HG03108 (cell line): ENCODE results near the gene PIGQ.

Experiments used
- ATAC-seq: cut with Tn5 transposase; IDR thresholded peaks from one replicate; pipeline ENCODE4 v1.9.1; 2021; ENCODE audit warnings: moderate library complexity; ENCODE audit not compliant: unreplicated experiment

Gene PIGQ

GRCh38 chr16:598823-599739, 29.3 kb downstream of the PIGQ start:
- no peak for ATAC-seq

- no peak for ATAC-seq
Observed at GRCh38 chr16:600781-601180, 31.0 kb downstream of the PIGQ start.

DNA sequence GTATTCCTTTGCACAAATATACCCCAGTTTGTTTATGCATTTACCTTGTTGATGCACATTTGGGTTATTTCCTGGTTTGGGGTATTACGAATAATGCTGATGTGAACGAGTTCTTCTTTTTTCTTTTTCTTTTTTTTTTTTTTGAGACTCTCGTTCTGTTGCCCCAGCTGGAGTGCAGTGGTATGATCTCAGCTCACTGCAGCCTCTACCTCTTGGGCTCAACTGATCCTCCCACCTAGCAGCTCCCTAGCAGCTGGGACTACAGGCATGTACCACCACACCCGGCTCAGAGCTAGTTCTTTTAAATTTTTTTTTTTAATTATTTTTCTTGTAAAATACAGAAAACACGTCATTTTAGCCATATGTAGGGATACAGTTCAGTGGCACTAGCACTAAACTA, 34.2 kb downstream of the PIGQ start:
- no peak for ATAC-seq

- no peak for ATAC-seq
Observed at GRCh38 chr16:606656-607307, 37.0 kb downstream of the PIGQ start.

DNA sequence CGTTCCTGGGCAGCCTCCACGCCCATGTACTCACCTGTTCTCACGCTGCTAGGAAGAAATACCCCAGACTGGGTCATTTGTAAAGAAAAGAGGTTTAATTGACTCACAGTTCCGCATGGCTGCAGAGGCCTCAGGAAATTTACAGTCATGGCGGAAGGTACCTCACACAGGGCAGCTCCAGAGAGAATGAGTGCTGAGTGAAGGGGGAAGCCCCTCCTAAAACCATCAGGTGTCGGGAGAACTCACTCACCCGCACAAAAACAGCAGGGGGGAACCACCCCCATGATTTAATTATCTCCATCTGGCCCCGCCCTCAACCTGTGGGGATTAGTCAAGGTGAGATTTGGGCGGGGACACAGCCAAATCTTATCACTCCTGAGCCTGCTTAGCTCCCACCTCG, 38.3 kb downstream of the PIGQ start:
- no peak for ATAC-seq

- no peak for ATAC-seq
Observed at GRCh38 chr16:609316-609715, 39.5 kb downstream of the PIGQ start.

- ATAC-seq, result no peak
Observed at GRCh38 chr16:609984-610383, 40.2 kb downstream of the PIGQ start.

DNA sequence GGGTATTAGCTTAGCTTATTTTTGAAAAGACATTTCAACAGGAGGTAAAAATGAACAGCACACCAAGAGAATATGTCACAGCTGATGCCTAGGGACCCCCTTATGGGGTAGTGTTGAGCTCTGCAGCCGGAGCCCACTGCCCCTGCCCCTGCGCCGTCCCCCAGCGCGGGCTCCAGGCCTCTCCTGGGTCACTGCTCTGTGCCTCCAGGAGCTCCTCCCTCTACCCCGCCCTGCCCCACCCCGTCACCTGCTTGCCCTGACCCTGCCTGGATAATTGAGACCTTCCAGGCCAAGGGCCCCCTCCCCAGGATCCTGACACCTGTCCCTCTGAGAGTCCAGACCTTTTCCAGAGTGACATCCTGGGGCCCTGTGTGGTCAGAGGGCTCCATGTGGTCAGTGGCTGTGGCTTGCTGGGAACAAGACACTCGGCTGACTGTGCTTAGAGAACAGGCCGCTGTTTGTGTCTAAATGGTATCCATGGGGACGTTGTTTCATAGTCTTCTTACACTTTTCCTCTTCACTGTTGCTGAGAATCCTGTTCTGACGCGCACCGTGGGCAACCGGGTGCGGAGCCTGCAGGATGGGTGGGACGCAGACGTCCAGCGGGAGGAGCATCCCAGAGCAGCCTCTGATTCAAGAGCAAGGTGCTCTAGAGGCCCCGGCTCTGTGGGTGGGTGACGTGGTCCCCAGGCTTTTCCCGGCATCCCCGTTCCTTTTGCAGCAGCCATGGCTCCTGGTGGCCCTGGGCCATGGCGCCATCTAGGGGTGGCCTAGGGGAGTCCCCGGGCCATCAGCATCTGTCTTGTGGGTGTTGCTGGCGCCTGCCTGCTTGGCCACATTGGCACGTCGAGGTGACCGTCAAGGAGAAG, 41.0 kb downstream of the PIGQ start:
- ATAC-seq, result no peak

DNA sequence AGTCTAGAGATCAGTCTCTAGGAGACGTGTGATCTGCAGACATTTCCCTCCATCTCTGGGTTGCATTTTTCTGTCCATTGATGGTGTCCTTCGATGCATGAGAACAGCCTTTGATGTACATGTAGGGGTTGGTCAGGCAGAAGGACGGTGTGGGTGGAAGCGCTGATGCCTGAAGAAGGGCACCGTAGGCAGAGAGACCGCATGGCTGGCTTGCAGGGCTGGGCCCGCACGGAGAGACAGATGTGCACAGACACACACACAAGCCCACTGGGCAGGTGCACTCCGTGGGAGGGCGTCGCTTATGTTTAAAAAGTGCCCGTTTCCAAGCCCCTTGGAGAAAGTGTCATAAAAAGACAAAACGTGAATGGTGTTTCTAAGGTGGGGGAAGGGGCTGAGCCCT, 45.4 kb downstream of the PIGQ start:
- ATAC-seq, result no peak

- no peak for ATAC-seq
Observed at GRCh38 chr16:616733-617586, 47.2 kb downstream of the PIGQ start.

DNA sequence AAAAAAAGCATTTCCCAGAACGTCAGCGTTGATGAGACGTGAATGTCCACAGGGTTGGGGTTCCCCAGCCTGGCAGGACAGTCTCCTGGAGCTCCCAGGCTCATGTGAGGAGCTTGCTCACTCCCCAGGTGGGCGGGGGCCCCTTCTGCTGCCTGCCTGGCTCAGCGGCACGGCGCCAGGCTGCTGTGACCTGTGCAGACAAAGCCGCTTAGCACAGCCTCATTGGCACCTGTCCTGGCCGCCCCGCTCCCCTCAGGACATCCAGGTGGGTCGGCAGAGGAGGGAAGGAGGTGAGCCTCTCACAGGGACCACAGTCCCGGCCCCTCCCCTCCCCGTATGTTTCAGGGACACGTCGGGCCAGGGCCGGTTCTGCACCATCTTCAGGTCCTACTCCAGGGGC, 48.1 kb downstream of the PIGQ start:
- no peak for ATAC-seq

DNA sequence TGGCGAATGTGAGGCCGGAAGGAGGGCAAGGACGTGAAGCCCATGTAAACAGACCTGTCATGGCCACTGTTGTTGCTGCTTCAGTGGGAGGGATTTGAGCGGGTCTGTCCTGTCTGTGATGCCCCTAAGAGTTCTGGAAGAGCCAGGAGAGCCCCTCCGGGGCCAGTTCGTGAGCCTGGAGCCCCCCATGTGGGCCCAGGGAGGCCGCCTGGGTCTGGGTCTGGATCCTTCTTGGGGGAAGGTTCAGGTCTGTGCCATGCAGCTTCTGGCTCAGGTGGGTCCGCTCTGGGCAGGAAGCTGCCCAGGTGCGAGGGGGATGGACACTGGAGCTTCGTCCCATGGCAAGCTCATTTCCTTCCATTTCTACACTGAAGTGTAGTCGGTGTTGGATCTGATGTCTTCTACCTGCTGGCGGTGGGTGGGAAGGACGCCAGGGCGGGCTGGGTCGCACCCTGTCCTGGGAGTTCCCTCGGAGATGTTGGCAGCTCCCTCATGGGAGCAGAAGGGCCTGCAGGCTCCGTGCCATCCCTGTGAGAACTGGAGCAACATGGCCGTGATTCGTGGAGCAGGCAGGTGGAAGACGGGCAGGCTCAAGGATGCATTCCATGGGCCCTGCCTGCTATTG, 49.8 kb downstream of the PIGQ start:
- no peak for ATAC-seq

DNA sequence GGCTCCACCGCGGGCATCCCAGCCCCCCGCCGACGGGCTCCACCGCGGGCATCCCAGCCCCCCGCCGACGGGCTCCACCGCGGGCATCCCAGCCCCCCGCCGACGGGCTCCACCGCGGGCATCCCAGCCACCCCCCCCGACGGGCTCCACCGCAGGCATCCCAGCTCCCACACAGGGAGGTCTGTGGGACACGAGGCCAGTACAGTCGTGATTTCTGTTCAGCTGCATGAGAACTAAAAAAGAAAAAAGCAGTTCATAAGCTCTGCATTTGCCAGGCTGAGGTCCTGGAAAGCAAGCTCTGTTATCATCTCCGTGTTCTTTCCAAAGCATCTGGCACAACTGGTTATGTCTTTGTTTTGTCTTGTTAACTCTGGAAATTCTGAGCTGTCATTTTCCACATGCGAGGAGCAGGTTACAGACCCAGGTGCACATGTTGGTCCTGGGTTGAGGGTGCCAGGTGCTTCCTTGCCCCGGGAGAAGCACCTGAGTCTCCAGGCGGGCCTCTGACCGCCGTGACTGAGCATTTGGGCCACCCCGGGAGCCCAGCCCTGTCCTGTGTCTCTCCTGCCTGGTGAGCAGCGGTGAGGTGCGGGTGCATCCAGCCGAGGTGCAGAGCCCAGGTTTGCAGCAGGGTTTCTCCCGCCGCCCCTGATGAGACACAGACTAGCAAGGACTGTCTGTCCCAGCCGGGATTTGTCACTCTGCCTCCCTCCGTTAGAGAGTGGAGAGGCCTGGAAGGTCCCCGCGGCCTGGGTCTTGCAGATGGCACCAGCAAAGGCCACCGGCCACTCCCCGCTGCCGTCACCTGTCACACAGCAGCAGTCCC, 51.1 kb downstream of the PIGQ start:
- no peak for ATAC-seq

GRCh38 chr16:621526-622105, 51.8 kb downstream of the PIGQ start:
- ATAC-seq, result no peak

GRCh38 chr16:622920-623280, 53.1 kb downstream of the PIGQ start:
- ATAC-seq, result no peak

GRCh38 chr16:624526-625070, 54.8 kb downstream of the PIGQ start:
- ATAC-seq, result no peak

DNA sequence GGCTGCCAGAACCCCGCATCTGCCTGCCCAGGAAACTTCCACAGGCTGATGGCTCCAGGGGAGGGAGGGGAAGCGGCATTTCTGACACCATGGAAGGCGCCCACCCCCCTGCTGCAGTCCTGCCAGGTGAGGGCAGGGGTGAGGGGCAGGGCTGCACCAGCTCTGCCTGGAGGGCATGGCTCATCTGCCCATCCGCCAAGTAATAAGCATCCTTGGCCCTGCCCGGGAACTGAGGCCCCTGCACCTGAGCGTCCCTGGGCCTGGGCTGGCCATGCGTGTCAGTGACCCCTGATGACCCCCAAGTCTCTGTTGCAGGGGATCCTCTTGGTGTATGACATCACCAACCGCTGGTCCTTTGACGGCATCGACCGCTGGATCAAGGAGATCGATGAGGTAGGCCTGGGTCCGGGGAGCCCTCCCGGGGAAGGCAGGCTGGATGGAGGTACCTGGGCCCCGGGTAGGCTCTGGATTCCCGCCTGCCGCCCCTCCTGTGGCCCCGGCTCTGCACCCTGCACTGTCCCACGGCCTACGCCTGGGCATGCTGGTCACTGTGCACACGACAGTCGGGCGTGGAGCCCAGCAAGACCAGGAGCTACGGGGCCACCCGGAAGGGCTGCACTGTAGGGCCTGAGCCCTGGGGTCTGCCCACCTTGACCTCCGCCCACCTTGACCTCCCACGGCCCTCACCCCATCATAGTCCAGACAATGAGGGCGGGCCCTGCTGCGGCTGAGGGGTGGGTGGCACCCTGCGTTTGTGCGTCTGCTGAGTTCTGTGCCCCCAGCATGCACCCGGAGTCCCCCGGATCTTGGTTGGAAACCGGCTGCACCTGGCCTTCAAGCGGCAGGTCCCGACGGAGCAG, 55.6 kb downstream of the PIGQ start:
- ATAC-seq, result no peak
